ENCODE results near the gene CEP97. TPM values are rescaled to one million over a fixed set of nuclear protein-coding genes. Genes with fewer than 3 reads are reported as not detected.

Gene CEP97
- total and polyA plus RNA-seq, 8 donors = 0.31 to 19.6 (median 3.5) TPM

DNA sequence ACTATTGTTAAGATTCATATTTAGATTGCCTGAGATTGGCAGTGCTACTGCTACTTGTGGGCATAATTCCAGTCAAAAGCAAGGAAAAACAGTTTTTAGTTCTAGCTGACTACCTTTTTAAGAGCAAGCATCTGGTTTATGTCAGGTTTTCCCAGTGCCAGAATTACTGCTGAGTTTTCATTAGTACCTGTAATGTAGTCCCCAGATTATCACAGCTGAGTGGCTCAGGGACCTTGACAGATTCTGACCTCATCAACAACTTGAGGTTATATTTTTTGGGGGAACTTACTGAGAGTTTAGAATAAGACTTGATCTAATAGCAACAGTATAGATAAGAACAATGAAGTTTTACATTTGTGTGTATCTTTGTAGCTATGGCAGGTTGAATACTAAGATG is 85.6 kb downstream of the CEP97 start:
- intact Hi-C loops (cut with DNase I; ENCODE audit: low total_unique reads) = loop anchor here (5.0 kb wide), 1 partner anchor 417 kb away; no protein-coding TSS in a partner anchor
- Histone ChIP-seq H3K9me3 (no peaks in the 10 kb centered on the region), H3K4me3 (no peak overlapping the region), H3K27ac (no peak overlapping the region), H3K27me3 (no peaks in the 10 kb centered on the region), H3K4me1 (peaks cover 0 to 35% (median 19%) of the 10 kb centered on the region in 4 donors), H3K36me3 (peaks cover 0 to 5% (median 3%) of the 10 kb centered on the region in 4 donors)
- TF ChIP-seq, protein P1, sequence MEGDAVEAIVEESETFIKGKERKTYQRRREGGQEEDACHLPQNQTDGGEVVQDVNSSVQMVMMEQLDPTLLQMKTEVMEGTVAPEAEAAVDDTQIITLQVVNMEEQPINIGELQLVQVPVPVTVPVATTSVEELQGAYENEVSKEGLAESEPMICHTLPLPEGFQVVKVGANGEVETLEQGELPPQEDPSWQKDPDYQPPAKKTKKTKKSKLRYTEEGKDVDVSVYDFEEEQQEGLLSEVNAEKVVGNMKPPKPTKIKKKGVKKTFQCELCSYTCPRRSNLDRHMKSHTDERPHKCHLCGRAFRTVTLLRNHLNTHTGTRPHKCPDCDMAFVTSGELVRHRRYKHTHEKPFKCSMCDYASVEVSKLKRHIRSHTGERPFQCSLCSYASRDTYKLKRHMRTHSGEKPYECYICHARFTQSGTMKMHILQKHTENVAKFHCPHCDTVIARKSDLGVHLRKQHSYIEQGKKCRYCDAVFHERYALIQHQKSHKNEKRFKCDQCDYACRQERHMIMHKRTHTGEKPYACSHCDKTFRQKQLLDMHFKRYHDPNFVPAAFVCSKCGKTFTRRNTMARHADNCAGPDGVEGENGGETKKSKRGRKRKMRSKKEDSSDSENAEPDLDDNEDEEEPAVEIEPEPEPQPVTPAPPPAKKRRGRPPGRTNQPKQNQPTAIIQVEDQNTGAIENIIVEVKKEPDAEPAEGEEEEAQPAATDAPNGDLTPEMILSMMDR (IDR thresholded peaks at IDR 0.05) = no peak
- TF ChIP-seq POLR2AphosphoS5 (IDR thresholded peaks at IDR 0.05) (no peak), EP300 (IDR thresholded peaks at IDR 0.05) (no peak), POLR2A (IDR thresholded peaks at IDR 0.05) (no peak)
- no peak for DNase-seq

DNA sequence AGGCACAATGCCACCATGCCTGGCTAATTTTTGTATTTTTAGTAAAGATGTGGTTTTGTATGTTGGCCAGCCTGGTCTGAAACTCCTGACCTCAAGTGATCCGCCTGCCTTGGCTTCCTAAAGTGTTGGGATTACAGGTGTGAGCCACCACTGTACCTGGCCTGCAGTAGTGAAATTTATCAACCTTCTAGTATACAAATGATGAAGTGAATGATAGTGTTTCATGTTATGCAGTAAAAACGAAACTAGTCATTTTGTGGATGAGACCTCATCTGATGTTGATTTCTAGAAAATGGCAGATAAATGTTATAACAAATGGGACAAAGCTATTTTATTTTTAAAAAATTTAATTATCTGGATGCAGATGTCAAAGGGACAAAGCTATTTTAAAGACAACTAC is 87.5 kb downstream of the CEP97 start:
- H3K27me3 ChIP-seq = no peaks in the 10 kb centered on the region
- H3K27ac ChIP-seq = no peak overlapping the region

DNA sequence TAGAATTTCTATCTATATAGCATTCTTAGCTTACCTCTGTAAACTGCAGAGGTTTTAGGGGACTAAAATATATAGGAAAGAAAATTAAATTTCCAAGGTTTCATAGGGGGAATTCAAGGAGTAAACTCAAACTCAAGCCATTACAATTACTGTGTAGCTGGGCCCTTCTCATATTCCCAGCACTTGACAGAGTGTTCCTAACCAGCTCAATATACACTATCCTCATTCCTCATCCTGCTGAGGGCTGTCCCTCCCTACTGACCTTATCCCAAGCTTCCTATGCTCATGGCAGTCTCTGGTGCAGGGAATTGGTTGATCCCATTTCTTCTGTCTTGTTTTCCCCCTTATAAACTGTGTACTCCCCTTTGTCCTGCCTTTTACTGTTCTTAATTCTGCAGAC is 88.5 kb downstream of the CEP97 start:
- intact Hi-C loops (cut with DNase I; ENCODE audit: low total_unique reads) = loop anchor here (5.0 kb wide), 1 partner anchor 414 kb away; no protein-coding TSS in a partner anchor
- no peak overlapping the region for H3K27ac ChIP-seq
- no peak overlapping the region for H3K4me3 ChIP-seq
- H3K9me3 ChIP-seq = no peaks in the 10 kb centered on the region
- H3K4me1 ChIP-seq = peaks cover 0 to 53% (median 22%) of the 10 kb centered on the region in 4 donors
- peaks cover 0 to 13% (median 6%) of the 10 kb centered on the region in 4 donors for H3K36me3 ChIP-seq
- TF ChIP-seq EP300 (IDR thresholded peaks at IDR 0.05) (no peak), POLR2AphosphoS5 (IDR thresholded peaks at IDR 0.05) (no peak), POLR2A (IDR thresholded peaks at IDR 0.05) (no peak)
- TF ChIP-seq, protein P1 (IDR thresholded peaks at IDR 0.05) = no peak
- no peak for DNase-seq
- H3K27me3 ChIP-seq = no peaks in the 10 kb centered on the region

More for the DNA sequence above, 87.5 kb downstream of the CEP97 start:
- DNase-seq = no peak
- H3K4me1 ChIP-seq = peaks cover 0 to 53% (median 22%) of the 10 kb centered on the region in 4 donors
- TF ChIP-seq POLR2AphosphoS5 (IDR thresholded peaks at IDR 0.05) (no peak), POLR2A (IDR thresholded peaks at IDR 0.05) (no peak), EP300 (IDR thresholded peaks at IDR 0.05) (no peak)
- TF ChIP-seq, protein P1 (IDR thresholded peaks at IDR 0.05) = no peak
- H3K4me3 ChIP-seq = no peak overlapping the region
- peaks cover 0 to 7% (median 2%) of the 10 kb centered on the region in 4 donors for H3K36me3 ChIP-seq
- 85 to 97% (median 88%) methylated on average over 2 of the region's 2 CpGs for WGBS, 5 donors
- intact Hi-C loops (cut with DNase I; ENCODE audit: low total_unique reads) = loop anchor here (5.0 kb wide), 1 partner anchor 415 kb away; no protein-coding TSS in a partner anchor
- no peaks in the 10 kb centered on the region for H3K9me3 ChIP-seq

DNA sequence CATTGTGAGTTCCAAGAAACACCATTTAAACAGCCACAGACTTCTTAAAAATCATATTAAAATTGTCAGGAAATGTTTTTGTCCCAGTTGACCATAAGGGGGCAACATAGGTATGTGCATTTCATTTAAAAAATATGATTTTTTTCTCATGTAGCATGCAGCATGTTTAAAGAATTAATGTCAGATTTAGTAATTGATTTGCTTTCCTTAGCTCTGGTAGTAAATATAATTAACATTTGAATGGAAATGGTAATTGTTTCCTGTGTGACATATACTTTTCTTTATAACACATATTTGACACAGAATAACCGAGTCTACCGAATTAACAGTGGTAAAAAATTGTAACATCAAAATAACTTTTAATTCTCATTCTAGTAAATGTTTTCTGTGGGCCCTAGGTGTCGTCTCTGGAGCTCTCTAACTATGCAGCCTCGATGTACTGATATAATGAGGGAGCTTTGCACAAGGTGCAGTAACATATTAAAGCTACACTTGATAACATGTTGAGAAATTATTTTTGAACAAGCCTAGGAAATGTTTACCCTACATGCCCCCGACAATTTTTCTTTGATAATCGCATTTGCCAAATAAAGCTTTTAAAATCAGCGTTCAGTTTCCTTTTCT is 89.5 kb downstream of the CEP97 start:
- DNase-seq = peak in 1 of 2 donors; percentile 66
- Histone ChIP-seq H3K27me3 (no peaks in the 10 kb centered on the region), H3K4me3 (no peak overlapping the region), H3K36me3 (peaks cover 0 to 17% (median 8%) of the 10 kb centered on the region in 4 donors), H3K4me1 (peaks cover 0 to 52% (median 21%) of the 10 kb centered on the region in 4 donors), H3K27ac (peak overlapping the region in 1 of 5 donors; percentile 62), H3K9me3 (no peaks in the 10 kb centered on the region)
- TF ChIP-seq, protein P1 (IDR thresholded peaks at IDR 0.05) = peak in 5 of 7 experiments; percentile 12 to 56 (median 53)
- TF ChIP-seq EP300 (IDR thresholded peaks at IDR 0.05) = no peak
- TF ChIP-seq POLR2A (IDR thresholded peaks at IDR 0.05) = no peak
- no peak for TF ChIP-seq POLR2AphosphoS5 (IDR thresholded peaks at IDR 0.05)
- 29 to 49% (median 39%) methylated on average over 7 of the region's 7 CpGs for WGBS, 5 donors
- intact Hi-C loops (cut with DNase I; ENCODE audit: low total_unique reads) = loop anchor here (5.0 kb wide), 1 partner anchor 413 kb away; no protein-coding TSS in a partner anchor
